Endothelial cell of umbilical vein (primary cell): Measurements from ENCODE around the gene LRRN4CL. TPM values are rescaled to one million over a fixed set of nuclear protein-coding genes. Genes with fewer than 3 reads are reported as not detected.
A peak's percentile ranks its signal among the peaks of the same experiment; 100 is the strongest.

Experiments
- BruUV-seq: library from RNA; stranded (reverse); fragments of 400-500 nt; replicated peaks from 2 replicates; lab custom pipeline; 2021; lab: Mats Ljungman, UMichigan
- CTCF ChIA-PET: fragments of 300-600, 350-600 bp; sonication (Branson Sonifier 250); formaldehyde crosslinking; loops from one replicate; lab custom pipeline; 2021; ENCODE audit warnings: antibody characterized with exemption, inconsistent platforms; lab: Charles Lee
- POLR2A ChIA-PET: fragments of 300-600, 350-600 bp; sonication (Branson Sonifier 250); formaldehyde crosslinking; loops from one replicate; lab custom pipeline; 2021; ENCODE audit warnings: antibody characterized with exemption, inconsistent platforms; lab: Charles Lee
- DNase-seq: peaks from one replicate; pipeline ENCODE4 v3.0.0-alpha.2; 2011; ENCODE audit warnings: low read depth, low spot score
- FAIRE-seq: peaks from 2 replicates; lab custom pipeline; 2011; peaks lifted over from hg19 to GRCh38; lab: Jason Lieb, UNC
- H2AFZ ChIP-seq: 2 replicates; pipeline ENCODE4 v1.6.0; 2012; ENCODE audit warnings: low read depth, low read length, control low read depth, inconsistent platforms
- H3K27ac ChIP-seq: 2 replicates; pipeline ENCODE4 v1.5.1; 2011; ENCODE audit warnings: low read depth, mild to moderate bottlenecking, control low read depth, low read length, moderate library complexity; ENCODE audit not compliant: insufficient read depth
- H3K27me3 ChIP-seq, 2 experiments: 2 replicates each; pipeline versions ENCODE4 v1.6.0 to v1.6.1; 2011; ENCODE audit warnings: low read length in 2 of 2, mixed read lengths in 1 of 2; ENCODE audit not compliant: control insufficient read depth in 2 of 2, insufficient read depth in 2 of 2
- H3K36me3 ChIP-seq, 2 experiments: 2 replicates in 1 of 2; 3 replicates in 1 of 2; pipeline ENCODE4 v1.5.1; 2011; ENCODE audit warnings: low read length in 2 of 2, mild to moderate bottlenecking in 1 of 2, moderate library complexity in 1 of 2; ENCODE audit not compliant: control insufficient read depth in 2 of 2, insufficient read depth in 2 of 2; ENCODE audit errors: extremely low read depth in 1 of 2
- H3K4me1 ChIP-seq: 3 replicates; pipeline ENCODE4 v1.5.1; 2011; ENCODE audit warnings: mild to moderate bottlenecking, low read length; ENCODE audit not compliant: control insufficient read depth, insufficient read depth; ENCODE audit errors: extremely low read depth
- H3K4me2 ChIP-seq: 2 replicates; pipeline ENCODE4 v1.6.1; 2011; ENCODE audit warnings: low read length, control low read depth, mixed read lengths; ENCODE audit not compliant: insufficient read depth
- H3K4me3 ChIP-seq, 3 experiments: fragments of 200-600 bp in 1 of 3; sonication (generic), shearing (Covaris generic) in 1 of 3; replicated peaks in 1 of 3; 2 replicates each; pipeline ENCODE4 v1.5.1; 2011 to 2016; ENCODE audit warnings: control low read depth in 3 of 3, low read length in 3 of 3, mild to moderate bottlenecking in 2 of 3, inconsistent platforms in 1 of 3, low read depth in 1 of 3, moderate library complexity in 1 of 3; ENCODE audit not compliant: insufficient read depth in 1 of 3
- H3K79me2 ChIP-seq: 2 replicates; pipeline ENCODE4 v1.6.0; 2012; ENCODE audit warnings: low read length, inconsistent platforms; ENCODE audit not compliant: control insufficient read depth, insufficient read depth
- H3K9ac ChIP-seq: replicated peaks from 2 replicates; pipeline ENCODE3; 2011; ENCODE audit warnings: low read length, control low read depth; ENCODE audit not compliant: insufficient read depth; ENCODE audit errors: extremely low read depth
- H3K9me1 ChIP-seq: replicated peaks from 3 replicates; pipeline ENCODE4 v1.6.0; 2011; ENCODE audit warnings: mild to moderate bottlenecking, low read length; ENCODE audit not compliant: control insufficient read depth, insufficient read depth; ENCODE audit errors: extremely low read depth
- H3K9me3 ChIP-seq: replicated peaks from 2 replicates; pipeline ENCODE4 v1.5.1; 2012; ENCODE audit warnings: low read length, inconsistent platforms; ENCODE audit not compliant: control insufficient read depth, insufficient read depth
- H4K20me1 ChIP-seq: replicated peaks from 2 replicates; pipeline ENCODE3; 2011; ENCODE audit warnings: mild to moderate bottlenecking, low read length; ENCODE audit not compliant: control insufficient read depth, insufficient read depth; ENCODE audit errors: extremely low read depth
- EZH2 ChIP-seq: IDR thresholded peaks from 2 replicates; pipeline ENCODE4 v1.6.1; 2012; ENCODE audit warnings: borderline replicate concordance, low read depth, mild to moderate bottlenecking, moderate library complexity, low read length, inconsistent platforms; ENCODE audit not compliant: severe bottlenecking
- GATA2 ChIP-seq: IDR thresholded peaks from 2 replicates; pipeline ENCODE4 v1.7.0; 2011; ENCODE audit warnings: low read depth, mild to moderate bottlenecking, moderate library complexity, mixed read lengths, low read length; ENCODE audit not compliant: insufficient read length, insufficient read depth
- JUN ChIP-seq: IDR thresholded peaks from 2 replicates; pipeline ENCODE4 v1.6.1; 2011; ENCODE audit warnings: borderline replicate concordance, low read depth; ENCODE audit not compliant: insufficient read length, insufficient read depth
- MYC ChIP-seq: IDR thresholded peaks from one replicate; pipeline ENCODE4 v1.6.1; 2011; ENCODE audit warnings: mild to moderate bottlenecking, low read depth, low read length
- POLR2A ChIP-seq: IDR thresholded peaks from 2 replicates; pipeline ENCODE4 v1.6.1; 2012; ENCODE audit warnings: low read depth, mild to moderate bottlenecking, control low read depth, low read length
- POLR2AphosphoS5 ChIP-seq: IDR thresholded peaks from 2 replicates; pipeline ENCODE4 v1.6.1; 2012; ENCODE audit warnings: low read depth, mild to moderate bottlenecking, control low read depth, low read length, moderate library complexity; ENCODE audit not compliant: insufficient read depth
- dilution Hi-C: fragments of 300-500 bp; cut with MboI; formaldehyde crosslinking; loops from one replicate; pipeline ENCODE4 v1.15.0; 2019; ENCODE audit warnings: low sequenced_read_pairs; ENCODE audit not compliant: extremely low pct_ligation_motif_present
- intact Hi-C: fragments of 100-400 bp; cut with micrococcal nuclease; formaldehyde crosslinking; loops from one replicate; pipeline ENCODE4 v1.10.0; 2022
- polyA plus RNA-seq, 4 experiments: library from polyadenylated mRNA; depleted of rRNA in 3 of 4; stranded (reverse) in 3 of 4; unstranded in 1 of 4; fragments of >200 nt; gene quantifications; 2 replicates each; pipeline versions ENCODE4 v1.2.1 to v1.2.3, GENCODE V29; 2011 to 2012; ENCODE audit warnings: missing spikeins in 1 of 4
- total RNA-seq: library from RNA; stranded (reverse); gene quantifications from 2 replicates; pipeline ENCODE4 v1.2.3, GENCODE V29; 2021
- TF ChIP-seq, protein P1 (sequence below), 2 donors: IDR thresholded peaks; 1 replicate in 1 of 2; 2 replicates in 1 of 2; pipeline ENCODE4 v1.5.1; 2011; ENCODE audit warnings: low read length in 2 of 2, mild to moderate bottlenecking in 2 of 2, moderate library complexity in 2 of 2, control low read depth in 1 of 2, inconsistent platforms in 1 of 2, low read depth in 1 of 2; ENCODE audit not compliant: insufficient read depth in 1 of 2; ENCODE audit errors: extremely low read depth in 1 of 2

Gene LRRN4CL
- total and polyA plus RNA-seq, 2 donors (not counting 3 experiments of a cell fraction or from before 2014, with no cell fraction given), result 0.20 TPM; not detected in 1

DNA sequence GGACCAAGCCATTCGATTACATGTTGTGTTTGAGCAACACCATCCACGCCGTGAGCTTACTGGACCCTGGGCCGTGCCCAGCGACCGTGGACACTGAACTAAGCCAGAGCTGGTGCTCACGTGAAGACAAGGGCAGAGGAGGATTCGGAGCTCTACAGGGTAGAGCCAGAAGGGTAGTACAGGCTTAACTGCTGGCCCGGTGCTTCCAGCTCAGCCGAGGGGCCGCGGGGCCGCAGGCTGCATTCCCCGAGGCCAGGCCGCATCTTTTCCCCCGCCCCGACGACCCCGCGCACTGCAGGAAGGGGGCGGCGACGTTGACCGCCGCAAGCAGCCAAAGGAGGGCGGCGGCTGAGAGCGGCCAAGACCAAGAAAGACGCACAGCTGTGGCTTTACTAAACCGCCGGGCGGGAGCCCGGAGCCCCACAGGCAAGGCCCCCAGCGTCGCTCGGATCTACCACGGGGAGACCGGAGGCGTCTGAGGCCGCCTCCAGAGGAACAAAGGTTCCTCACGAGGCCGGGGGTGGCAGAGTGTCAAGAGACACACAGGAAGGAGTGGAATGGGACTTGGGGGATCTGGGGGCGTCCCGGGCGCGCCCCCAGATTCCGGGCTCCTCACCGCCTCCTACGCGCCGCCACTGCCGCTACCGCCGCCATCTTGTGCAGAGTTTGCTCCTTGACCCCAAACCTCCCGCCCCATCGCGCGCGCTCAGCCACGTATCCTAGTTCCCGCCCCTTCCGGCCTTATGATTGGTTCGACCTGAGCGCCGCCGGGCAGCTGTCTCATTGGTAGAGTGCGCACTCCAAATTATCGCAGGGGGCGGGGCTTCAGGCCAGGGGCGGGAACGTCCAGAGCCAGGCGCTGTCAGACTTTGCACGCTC lies 43.1 kb downstream of the LRRN4CL start, which contains the start of gene GANAB:
TSS of gene GANAB (minus strand) at position 668 of the 879 bp plus-strand sequence. CDS start at position 654, 14 bp downstream.
- FAIRE-seq (peak; percentile 99), DNase-seq (peak; percentile 97)
- CTCF ChIA-PET, result interaction anchor here (0.8 to 1.5 kb wide), 5 partner anchors 35 to 48 kb away, joined by 3 to 4 read pairs (median 3); partner anchors contain the start of gene MTA2
- peak within 1 kb of the TSS; percentile 80 for H3K27ac ChIP-seq
- H3K9me1 ChIP-seq, result no peaks in the 10 kb centered on the region
- dilution Hi-C loops, result no loop called here
- peak within 1 kb of the TSS; percentile 32 for H2AFZ ChIP-seq
- intact Hi-C loops, result loop anchor here (1.0 kb wide), 4 partner anchors 24 to 81 kb away; partner anchors contain the start of genes EEF1G and HNRNPUL2
- POLR2A ChIA-PET, result interaction anchor here (0.5 to 2.7 kb wide), 11 partner anchors 19 to 195 kb away, joined by 3 to 41 read pairs (median 4); partner anchors contain the start of genes B3GAT3, C11orf98, CSKMT and EEF1G
- peak within 1 kb of the TSS; percentile 53 for H3K4me2 ChIP-seq
- H3K9ac ChIP-seq, result peak within 1 kb of the TSS; percentile 92
- peak within 1 kb of the TSS; percentile 62 to 87 (median 65) for H3K4me3 ChIP-seq
- H3K4me1 ChIP-seq, result peaks cover 11% of the 10 kb centered on the region
- peaks cover 41% of the 10 kb centered on the region for H3K79me2 ChIP-seq
- H3K9me3 ChIP-seq, result no peaks in the 10 kb centered on the region
- BruUV-seq, result TSS peak; percentile 79
- H3K36me3 ChIP-seq, result peaks cover 15 to 25% of the 10 kb centered on the region in 2 experiments
- TF ChIP-seq EZH2, result no peak
- no peak for TF ChIP-seq JUN
- peak; percentile 97 for TF ChIP-seq POLR2A
- TF ChIP-seq, protein P1, sequence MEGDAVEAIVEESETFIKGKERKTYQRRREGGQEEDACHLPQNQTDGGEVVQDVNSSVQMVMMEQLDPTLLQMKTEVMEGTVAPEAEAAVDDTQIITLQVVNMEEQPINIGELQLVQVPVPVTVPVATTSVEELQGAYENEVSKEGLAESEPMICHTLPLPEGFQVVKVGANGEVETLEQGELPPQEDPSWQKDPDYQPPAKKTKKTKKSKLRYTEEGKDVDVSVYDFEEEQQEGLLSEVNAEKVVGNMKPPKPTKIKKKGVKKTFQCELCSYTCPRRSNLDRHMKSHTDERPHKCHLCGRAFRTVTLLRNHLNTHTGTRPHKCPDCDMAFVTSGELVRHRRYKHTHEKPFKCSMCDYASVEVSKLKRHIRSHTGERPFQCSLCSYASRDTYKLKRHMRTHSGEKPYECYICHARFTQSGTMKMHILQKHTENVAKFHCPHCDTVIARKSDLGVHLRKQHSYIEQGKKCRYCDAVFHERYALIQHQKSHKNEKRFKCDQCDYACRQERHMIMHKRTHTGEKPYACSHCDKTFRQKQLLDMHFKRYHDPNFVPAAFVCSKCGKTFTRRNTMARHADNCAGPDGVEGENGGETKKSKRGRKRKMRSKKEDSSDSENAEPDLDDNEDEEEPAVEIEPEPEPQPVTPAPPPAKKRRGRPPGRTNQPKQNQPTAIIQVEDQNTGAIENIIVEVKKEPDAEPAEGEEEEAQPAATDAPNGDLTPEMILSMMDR (IDR thresholded peaks at IDR 0.05; ENCODE audit: extremely low read depth in 1 of 2, insufficient read depth in 1 of 2, low read depth in 1 of 2, low read length in 2 of 2), result no peak
- TF ChIP-seq GATA2, result no peak
- TF ChIP-seq POLR2AphosphoS5, result peak; percentile 99
- TF ChIP-seq MYC, result no peak
- no peaks in the 10 kb centered on the region for H4K20me1 ChIP-seq
- no peaks in the 10 kb centered on the region for H3K27me3 ChIP-seq
